ENCODE measurements around the gene ASB1. TPM values are rescaled to one million over a fixed set of nuclear protein-coding genes. Genes with fewer than 3 reads are reported as not detected.
"Not testable (repeated sequence)": the region's sequence is repeated elsewhere in the genome, so short reads cannot be mapped to it uniquely, and the experiment has no call there.

ASB1 gene
- total RNA-seq, 2 experiments from 2014 or later: 26.2 to 28.9 TPM

DNA sequence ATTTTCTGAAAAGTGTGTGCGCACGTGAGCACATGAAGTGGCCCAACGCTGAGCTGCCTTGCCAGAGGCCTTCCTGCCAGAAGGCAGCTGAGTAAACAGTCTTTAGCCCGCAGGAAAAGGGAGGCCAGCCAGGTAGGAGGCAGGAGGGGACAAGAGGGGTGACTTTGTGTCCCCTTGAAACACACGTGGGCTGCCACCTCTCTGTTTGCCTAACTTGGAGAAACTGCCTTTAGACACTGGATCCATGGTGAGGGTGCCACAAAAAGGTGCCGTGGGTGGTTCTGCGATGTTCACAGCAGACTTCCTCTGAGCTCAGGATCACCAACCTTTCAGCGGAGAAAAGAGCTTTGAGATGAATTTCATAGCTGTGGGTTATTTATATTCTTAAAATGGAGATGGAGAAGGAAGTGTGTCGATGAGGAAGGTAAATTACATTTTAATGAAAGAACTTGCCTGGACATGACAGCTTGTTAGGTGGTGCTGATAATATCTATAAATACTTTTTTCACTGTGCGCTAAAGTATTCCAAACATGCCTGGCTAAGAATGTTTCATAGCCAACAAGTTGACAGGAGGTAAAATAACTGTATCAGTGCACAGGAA lies 36.6 kb upstream of the ASB1 start:
- no peaks in the 10 kb centered on the region for H3K36me3 Mint-ChIP-seq (ENCODE audit: low read depth)
- ChIA-PET CTCF (no interaction called here), POLR2A (interaction anchor here (0.8 kb wide), 1 partner anchor 686 kb away, joined by 3 read pairs; no protein-coding TSS in a partner anchor)
- H3K9me3 Mint-ChIP-seq: no peaks in the 10 kb centered on the region
- no peak overlapping the region for H3K27ac Mint-ChIP-seq
- H3K27me3 Mint-ChIP-seq: no peaks in the 10 kb centered on the region
- no peak for DNase-seq
- H3K4me3 Mint-ChIP-seq: no peak overlapping the region
- peaks cover 8% of the 10 kb centered on the region for H3K4me1 Mint-ChIP-seq

DNA sequence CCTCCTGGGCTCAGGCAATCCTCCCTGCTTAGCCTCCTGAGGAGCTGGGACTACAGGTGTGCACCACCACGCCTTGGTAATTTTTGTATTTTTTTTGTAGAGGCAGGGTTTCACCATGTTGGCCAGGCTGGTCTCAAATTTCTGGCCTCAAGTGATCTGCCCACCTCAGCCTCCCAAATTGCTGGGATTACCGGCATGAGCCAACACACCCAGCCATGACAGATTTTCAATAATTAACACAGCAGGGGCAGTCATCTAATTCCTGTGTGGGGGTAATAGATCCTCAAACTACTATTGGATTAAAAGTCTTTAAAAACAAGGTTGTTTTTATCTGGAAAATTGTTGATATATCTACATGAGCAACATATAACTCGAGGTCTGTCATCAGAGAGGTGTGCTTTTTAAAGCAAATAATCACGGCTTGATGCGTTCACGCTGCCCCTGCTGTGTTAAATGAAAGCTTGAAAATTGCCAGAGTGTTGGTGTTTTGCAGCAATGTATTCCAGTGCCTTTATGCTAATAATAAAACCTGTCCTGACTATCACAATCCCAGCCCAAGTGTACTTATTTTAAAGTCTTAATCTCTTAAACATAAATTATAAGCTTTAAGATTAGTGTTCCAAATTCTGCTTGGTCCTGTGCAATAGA lies 35.6 kb upstream of the ASB1 start:
- DNase-seq: no peak
- peaks cover 8% of the 10 kb centered on the region for H3K4me1 Mint-ChIP-seq
- no peaks in the 10 kb centered on the region for H3K9me3 Mint-ChIP-seq
- no peak overlapping the region for H3K27ac Mint-ChIP-seq
- no peaks in the 10 kb centered on the region for H3K27me3 Mint-ChIP-seq
- CTCF ChIA-PET: no interaction called here
- no peaks in the 10 kb centered on the region for H3K36me3 Mint-ChIP-seq (ENCODE audit: low read depth)
- POLR2A ChIA-PET: no interaction called here
- H3K4me3 Mint-ChIP-seq: no peak overlapping the region

DNA sequence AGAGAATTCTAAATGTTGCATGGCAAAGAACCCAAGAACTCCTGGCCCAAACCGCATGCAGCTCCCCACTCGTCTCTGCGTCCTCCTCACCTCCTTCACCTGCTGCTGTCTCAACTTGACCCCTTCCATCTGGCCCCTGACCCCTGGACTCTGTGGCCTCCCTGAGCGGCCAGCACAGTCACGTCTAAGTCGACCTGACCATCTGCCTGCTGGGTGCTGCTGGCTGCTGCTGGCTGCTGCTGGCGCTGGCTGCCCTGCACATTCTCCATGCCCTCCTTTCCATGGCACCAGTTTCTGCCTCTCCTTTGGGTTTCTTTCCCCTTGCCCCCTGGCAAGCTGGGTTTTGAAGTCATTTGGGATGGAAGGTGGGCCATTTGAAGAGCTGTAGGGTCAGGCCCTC lies 30.1 kb upstream of the ASB1 start:
- Mint-ChIP-seq H3K4me3 (no peak overlapping the region), H3K27ac (no peak overlapping the region), H3K4me1 (no peaks in the 10 kb centered on the region), H3K9me3 (no peaks in the 10 kb centered on the region), H3K27me3 (no peaks in the 10 kb centered on the region), H3K36me3 (ENCODE audit: low read depth) (no peaks in the 10 kb centered on the region)
- ChIA-PET CTCF (interaction anchor here (1.3 kb wide), 1 partner anchor 10 kb away, joined by 6 read pairs; no protein-coding TSS in a partner anchor), POLR2A (no interaction called here)
- DNase-seq: no peak

DNA sequence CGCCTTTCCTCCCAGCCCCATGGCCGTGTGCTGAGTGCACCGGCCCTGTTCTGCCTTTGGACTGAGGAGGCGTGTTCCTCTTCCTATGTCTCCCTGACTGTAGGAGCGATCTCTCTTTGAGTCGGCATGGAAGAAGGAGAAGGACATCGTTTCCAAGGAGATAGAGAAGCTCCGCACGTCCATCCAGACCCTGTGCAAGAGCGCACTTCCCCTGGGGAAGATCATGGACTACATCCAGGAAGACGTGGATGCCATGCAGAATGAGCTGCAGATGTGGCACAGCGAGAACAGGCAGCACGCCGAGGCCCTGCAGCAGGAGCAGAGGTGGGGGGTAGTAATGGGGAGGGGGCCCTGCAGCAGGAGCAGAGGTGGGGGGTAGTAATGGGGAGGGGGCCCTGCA lies 29.4 kb upstream of the ASB1 start:
- ChIA-PET POLR2A (no interaction called here), CTCF (interaction anchor here (1.3 kb wide), 1 partner anchor 9 kb away, joined by 6 read pairs; no protein-coding TSS in a partner anchor)
- no peak for DNase-seq
- Mint-ChIP-seq H3K27ac (no peak overlapping the region), H3K27me3 (no peaks in the 10 kb centered on the region), H3K9me3 (no peaks in the 10 kb centered on the region), H3K36me3 (ENCODE audit: low read depth) (no peaks in the 10 kb centered on the region), H3K4me3 (no peak overlapping the region), H3K4me1 (no peaks in the 10 kb centered on the region)

DNA sequence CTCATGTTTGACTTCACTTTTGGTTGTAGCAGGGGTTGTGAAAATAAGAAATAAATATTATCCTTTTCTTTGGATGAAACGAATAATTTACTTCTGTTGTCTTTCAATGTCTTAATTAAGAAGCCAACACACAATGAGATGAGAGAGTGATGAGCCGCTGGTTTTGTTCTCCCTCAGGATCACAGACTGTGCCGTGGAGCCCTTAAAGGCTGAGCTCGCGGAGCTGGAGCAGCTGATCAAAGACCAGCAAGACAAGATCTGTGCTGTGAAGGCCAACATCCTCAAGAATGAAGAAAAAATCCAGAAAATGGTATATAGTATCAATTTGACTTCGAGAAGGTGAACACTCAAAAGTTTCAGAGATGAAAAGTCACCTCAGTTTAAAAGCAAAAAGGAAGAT lies 28.1 kb upstream of the ASB1 start:
- Mint-ChIP-seq H3K4me1 (no peaks in the 10 kb centered on the region), H3K27me3 (no peaks in the 10 kb centered on the region), H3K9me3 (no peaks in the 10 kb centered on the region), H3K27ac (no peak overlapping the region), H3K4me3 (no peak overlapping the region), H3K36me3 (ENCODE audit: low read depth) (no peaks in the 10 kb centered on the region)
- DNase-seq: no peak
- CTCF ChIA-PET: no interaction called here
- POLR2A ChIA-PET: no interaction called here

DNA sequence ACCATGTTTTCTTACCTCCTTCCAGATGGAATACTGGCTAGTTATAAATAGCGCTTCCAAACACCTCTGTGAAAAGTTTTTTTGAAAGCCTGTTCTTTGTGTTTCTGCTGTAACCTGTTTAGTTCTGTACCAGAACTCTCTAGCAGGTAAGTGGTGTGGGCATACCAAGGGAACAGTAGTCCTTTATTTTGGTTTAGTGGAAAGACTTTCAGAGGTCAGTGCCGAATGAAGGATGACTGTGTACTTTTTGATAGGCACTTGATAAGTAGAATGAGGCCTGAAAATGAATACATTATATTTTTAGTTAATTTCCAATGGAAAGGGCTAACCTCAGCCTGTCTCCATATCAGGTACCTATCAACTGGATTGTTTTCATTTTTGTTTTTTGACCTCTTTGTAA lies 27.6 kb upstream of the ASB1 start:
- H3K9me3 Mint-ChIP-seq: no peaks in the 10 kb centered on the region
- DNase-seq: no peak
- H3K4me1 Mint-ChIP-seq: no peaks in the 10 kb centered on the region
- ChIA-PET POLR2A (no interaction called here), CTCF (no interaction called here)
- H3K27me3 Mint-ChIP-seq: no peaks in the 10 kb centered on the region
- no peak overlapping the region for H3K27ac Mint-ChIP-seq
- no peaks in the 10 kb centered on the region for H3K36me3 Mint-ChIP-seq (ENCODE audit: low read depth)
- H3K4me3 Mint-ChIP-seq: no peak overlapping the region

DNA sequence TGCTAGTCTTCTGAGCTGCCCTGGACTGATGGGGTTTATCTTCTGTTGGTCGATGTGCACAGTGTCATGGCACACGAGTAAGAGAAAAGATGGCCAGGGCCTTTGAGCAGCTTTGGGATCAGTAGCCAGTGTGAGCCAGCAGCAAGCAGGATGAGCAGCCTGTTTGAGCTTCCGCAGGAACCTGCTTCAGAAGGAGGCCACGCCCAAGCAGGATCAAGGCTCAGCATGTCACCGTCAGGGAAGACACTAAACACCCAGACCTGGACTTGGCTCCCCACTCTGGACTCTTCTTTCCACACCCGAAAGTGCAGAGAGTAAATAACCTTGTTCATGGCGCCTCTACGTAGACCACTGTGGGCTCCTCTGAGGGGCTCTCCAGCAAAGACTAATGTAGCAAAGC lies 25.2 kb upstream of the ASB1 start:
- Mint-ChIP-seq H3K36me3 (ENCODE audit: low read depth) (no peaks in the 10 kb centered on the region), H3K27ac (no peak overlapping the region), H3K9me3 (no peaks in the 10 kb centered on the region), H3K4me3 (no peak overlapping the region), H3K4me1 (peaks cover 5% of the 10 kb centered on the region), H3K27me3 (no peaks in the 10 kb centered on the region)
- ChIA-PET CTCF (no interaction called here), POLR2A (no interaction called here)
- DNase-seq: no peak

DNA sequence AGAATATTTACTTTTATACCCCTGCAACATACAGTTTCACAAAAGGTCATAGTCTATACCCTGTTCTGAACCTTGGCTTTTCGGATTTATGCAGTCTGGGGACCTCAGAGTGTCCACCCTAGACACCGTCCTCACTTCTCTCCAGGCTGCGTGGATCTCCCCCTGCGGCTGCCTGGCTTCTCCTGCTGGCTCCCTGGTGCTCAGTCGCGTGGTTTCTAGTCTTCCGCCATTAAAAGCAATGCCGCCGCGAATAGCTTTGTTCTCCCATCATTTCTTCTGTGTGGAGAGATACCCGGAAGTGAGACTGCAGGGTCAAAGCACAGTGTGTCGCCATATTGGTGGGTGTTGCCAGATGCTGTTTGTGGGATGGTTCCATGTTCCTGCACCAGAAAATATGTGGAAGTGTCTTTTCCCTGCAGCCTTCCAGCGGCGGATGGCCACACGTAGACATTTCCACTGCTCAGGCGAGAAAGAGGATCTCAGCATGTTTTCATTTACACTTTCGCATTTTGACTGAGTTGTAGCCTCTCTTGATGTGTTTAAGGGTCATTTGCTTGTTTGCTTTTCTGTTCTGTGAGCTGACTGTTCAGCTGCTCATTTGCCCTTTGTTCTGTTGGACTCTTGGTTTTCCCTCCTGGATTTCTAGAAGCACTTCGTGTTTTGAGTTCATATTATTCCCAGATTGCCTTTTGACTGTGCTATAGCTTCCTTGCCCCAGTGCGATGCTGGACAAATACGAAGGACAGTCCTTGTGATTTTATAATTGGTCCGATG lies 22.9 kb upstream of the ASB1 start:
- no peak overlapping the region for H3K4me3 Mint-ChIP-seq
- peaks cover 5% of the 10 kb centered on the region for H3K4me1 Mint-ChIP-seq
- ChIA-PET CTCF (interaction anchor here (0.5 kb wide), 1 partner anchor 1847 kb away, joined by 3 read pairs; no protein-coding TSS in a partner anchor), POLR2A (no interaction called here)
- H3K9me3 Mint-ChIP-seq: no peaks in the 10 kb centered on the region
- no peaks in the 10 kb centered on the region for H3K36me3 Mint-ChIP-seq (ENCODE audit: low read depth)
- DNase-seq: no peak
- H3K27me3 Mint-ChIP-seq: no peaks in the 10 kb centered on the region
- H3K27ac Mint-ChIP-seq: no peak overlapping the region

DNA sequence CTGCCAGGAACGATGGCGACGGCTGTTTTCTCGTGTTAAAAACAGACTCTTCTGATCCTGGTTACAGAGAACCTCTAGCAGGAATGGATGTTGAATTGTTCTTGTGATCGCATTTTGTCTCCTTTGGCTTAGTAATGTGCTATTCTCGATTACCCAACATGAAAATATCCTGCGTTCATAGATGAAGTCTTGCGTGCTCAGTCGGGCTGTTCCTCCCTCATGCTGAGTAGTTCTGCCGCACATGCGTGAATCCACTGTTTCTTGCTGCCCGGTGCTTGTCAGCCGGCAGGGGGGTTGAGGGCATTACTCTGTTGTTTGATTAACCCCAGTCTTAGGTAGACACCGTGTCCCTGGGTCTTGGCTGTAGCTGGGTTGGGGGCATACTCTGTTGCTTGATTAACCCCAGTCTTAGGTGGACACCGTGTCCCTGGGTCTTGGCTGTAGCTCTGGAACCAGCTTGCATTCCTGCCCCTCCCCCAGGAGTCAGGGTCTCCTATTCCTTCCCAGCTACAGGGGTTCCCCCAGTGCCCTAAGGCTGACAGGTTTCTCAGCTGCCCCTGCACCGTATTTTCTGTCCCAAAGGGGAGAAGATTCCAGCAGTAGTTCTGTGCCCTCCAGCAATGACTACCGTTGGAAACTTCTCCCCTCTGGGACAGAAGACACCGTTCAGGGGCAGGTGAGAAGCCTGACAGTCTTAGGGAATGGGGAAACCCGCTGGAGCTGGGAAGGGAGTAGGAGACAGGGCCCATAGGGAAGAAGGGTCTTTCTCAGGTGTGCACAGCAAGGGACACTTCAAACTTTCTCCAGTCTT lies 22.1 kb upstream of the ASB1 start:
- no peak overlapping the region for H3K4me3 Mint-ChIP-seq
- CTCF ChIA-PET: interaction anchor here (0.5 kb wide), 2 partner anchors 98 to 1848 kb away, joined by 3 to 6 read pairs; no protein-coding TSS in a partner anchor

DNA sequence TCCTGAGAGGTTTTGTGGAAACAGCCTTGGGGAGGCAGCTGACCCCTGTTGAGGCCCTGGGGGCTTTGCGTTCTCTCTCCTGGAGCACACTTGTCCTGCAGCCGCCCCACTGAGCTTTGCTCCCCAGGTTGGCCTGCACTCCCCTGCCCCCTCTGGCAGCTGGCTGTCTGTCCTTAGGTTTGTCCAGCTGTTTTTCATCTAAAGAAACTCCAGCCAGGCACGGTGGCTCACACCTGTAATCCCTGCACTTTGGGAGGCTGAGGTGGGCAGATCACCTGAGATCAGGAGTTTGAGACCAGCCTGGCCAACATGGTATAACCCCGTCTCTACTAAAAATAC lies 21.5 kb upstream of the ASB1 start:
- POLR2A ChIA-PET; H3K27ac Mint-ChIP-seq; H3K4me1 Mint-ChIP-seq; H3K4me3 Mint-ChIP-seq; H3K9me3 Mint-ChIP-seq; CTCF ChIA-PET; DNase-seq; H3K36me3 Mint-ChIP-seq (ENCODE audit: low read depth); H3K27me3 Mint-ChIP-seq: not testable (repeated sequence)

More for the DNA sequence above, 22.1 kb upstream of the ASB1 start:
- Mint-ChIP-seq H3K4me1 (peaks cover 5% of the 10 kb centered on the region), H3K27me3 (no peaks in the 10 kb centered on the region), H3K9me3 (no peaks in the 10 kb centered on the region), H3K27ac (no peak overlapping the region), H3K36me3 (ENCODE audit: low read depth) (no peaks in the 10 kb centered on the region)
- DNase-seq: no peak
- POLR2A ChIA-PET: no interaction called here

DNA sequence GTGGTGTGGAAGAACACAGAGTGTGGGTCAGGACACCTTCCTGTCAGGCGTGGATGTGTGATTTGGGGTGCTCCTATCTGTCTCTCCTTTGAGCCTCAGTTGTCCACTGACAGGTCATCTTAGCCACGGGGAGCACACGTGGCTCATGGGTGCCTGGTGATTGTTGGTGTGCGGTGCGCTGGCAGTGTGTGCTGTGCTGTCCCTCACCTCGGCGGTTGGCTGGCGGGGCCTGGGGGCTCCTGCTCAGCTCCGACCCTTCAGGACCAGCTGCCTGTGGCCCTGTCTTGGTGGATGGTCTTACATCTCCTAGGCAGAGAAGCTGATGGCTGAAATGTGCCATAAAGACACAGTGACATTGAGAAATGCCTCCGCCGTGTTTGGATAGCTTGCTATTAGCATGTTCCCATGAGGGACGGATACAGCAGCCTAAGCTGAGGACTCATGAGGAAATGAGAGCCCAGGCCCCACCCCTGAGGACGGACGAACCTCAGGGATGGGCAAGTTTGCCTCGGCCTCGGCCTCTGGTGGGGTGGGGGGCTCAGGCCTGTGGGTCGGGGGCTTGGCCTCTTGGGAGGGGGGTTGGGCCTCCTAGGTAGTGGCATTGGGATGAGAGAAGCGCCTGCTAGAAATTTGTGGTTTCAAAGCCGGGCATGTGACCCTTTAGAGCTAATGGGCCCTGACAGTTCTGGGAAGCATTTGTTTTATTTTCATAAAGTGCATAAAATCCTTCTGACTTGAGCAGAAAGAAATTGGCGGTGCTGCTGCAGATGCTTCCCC lies 20.3 kb upstream of the ASB1 start:
- ChIA-PET POLR2A (interaction anchor here (0.6 kb wide), 1 partner anchor 380 kb away, joined by 3 read pairs; no protein-coding TSS in a partner anchor), CTCF (interaction anchor here (1.0 to 1.2 kb wide), 2 partner anchors 8 to 10 kb away, joined by 3 to 6 read pairs; no protein-coding TSS in a partner anchor)
- Mint-ChIP-seq H3K4me3 (no peak overlapping the region), H3K27ac (no peak overlapping the region), H3K27me3 (no peaks in the 10 kb centered on the region), H3K4me1 (peaks cover 5% of the 10 kb centered on the region), H3K9me3 (no peaks in the 10 kb centered on the region), H3K36me3 (ENCODE audit: low read depth) (no peaks in the 10 kb centered on the region)
- no peak for DNase-seq

DNA sequence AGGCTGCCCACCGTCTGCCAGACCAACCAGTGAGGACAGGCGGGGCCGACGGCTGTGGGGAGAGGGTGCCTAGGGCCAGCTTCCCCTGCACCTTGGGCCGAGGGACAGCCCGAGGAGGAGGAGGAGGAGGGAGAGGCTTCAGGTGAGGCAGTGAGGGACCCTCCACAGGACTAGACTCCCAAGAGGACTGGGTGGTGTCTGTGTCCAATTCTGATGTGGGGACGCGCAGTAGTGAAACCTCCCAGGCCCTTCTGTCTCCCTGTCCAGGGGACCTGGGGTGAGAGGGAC lies 19.8 kb upstream of the ASB1 start:
- H3K36me3 Mint-ChIP-seq (ENCODE audit: low read depth): no peaks in the 10 kb centered on the region
- ChIA-PET POLR2A (interaction anchor here (0.6 kb wide), 1 partner anchor 379 kb away, joined by 3 read pairs; no protein-coding TSS in a partner anchor), CTCF (interaction anchor here (1.2 kb wide), 1 partner anchor 10 kb away, joined by 6 read pairs; no protein-coding TSS in a partner anchor)
- H3K9me3 Mint-ChIP-seq: no peaks in the 10 kb centered on the region
- DNase-seq: no peak
- H3K27me3 Mint-ChIP-seq: no peaks in the 10 kb centered on the region
- H3K4me3 Mint-ChIP-seq: no peak overlapping the region
- H3K27ac Mint-ChIP-seq: no peak overlapping the region
- peaks cover 5% of the 10 kb centered on the region for H3K4me1 Mint-ChIP-seq

Data from activated CD4-positive, alpha-beta T cell treated with anti-CD3 and anti-CD28 coated beads, Interleukin-2, amount 10 ng/mL, durations not matched to agents 7 days and 5 days (primary cell).